HG03108 (cell line): ENCODE measurements around the gene PRAMEF27.
"Not testable (repeated sequence)": the region's sequence is repeated elsewhere in the genome, so short reads cannot be mapped to it uniquely, and the experiment has no call there.

ENCODE experiments used
- ATAC-seq: cut with Tn5 transposase; IDR thresholded peaks from one replicate; pipeline ENCODE4 v1.9.1; 2021; ENCODE audit warnings: moderate library complexity; ENCODE audit not compliant: unreplicated experiment

PRAMEF27 gene

GRCh38 chr1:13056475-13056874 lies at the start of gene PRAMEF27:
Gene PRAMEF27 (minus strand): TSS chr1:13056575. CDS start chr1:13053659, 2,916 bp downstream.
- ATAC-seq = not testable (repeated sequence)

- not testable (repeated sequence) for ATAC-seq
These were observed 14.1 kb upstream of the PRAMEF27 start, which contains the start of gene PRAMEF25 for GRCh38 chr1:13070474-13070873. Gene PRAMEF25 (plus strand): TSS chr1:13070774. CDS start chr1:13073694, 2,920 bp downstream.

GRCh38 chr1:13019846-13020245 lies 36.5 kb downstream of the PRAMEF27 start:
- ATAC-seq = not testable (repeated sequence)

GRCh38 chr1:13011932-13012331 lies 44.4 kb downstream of the PRAMEF27 start:
- not testable (repeated sequence) for ATAC-seq

- not testable (repeated sequence) for ATAC-seq
These were observed 47.0 kb downstream of the PRAMEF27 start for GRCh38 chr1:13009348-13009747.

GRCh38 chr1:13005732-13006131 lies 50.6 kb downstream of the PRAMEF27 start:
- ATAC-seq = not testable (repeated sequence)
